Measurements from ENCODE around the gene ZNF57. TPM values are rescaled to one million over a fixed set of nuclear protein-coding genes. Genes with fewer than 3 reads are reported as not detected.

Gene ZNF57
- total and polyA plus RNA-seq, 9 of the 15 experiments (the other 6 are each of a cell fraction or from before 2014, with no cell fraction given) = 3.9 to 13.5 (median 7.8) TPM

GRCh38 chr19:2950286-2951124 lies 49.8 kb downstream of the ZNF57 start (continued):
- TF ChIP-seq PBX2 (CRISPR knock-in tag; IDR thresholded peaks at IDR 0.05; ENCODE audit: low read depth) = no peak
- TF ChIP-seq PBX2 (tag; conservative IDR thresholded peaks at IDR 0.05; ENCODE audit: low read depth) = peak; percentile 93
- TF ChIP-seq ZNF707 (CRISPR knock-in tag; conservative IDR thresholded peaks at IDR 0.05) = no peak
- TF ChIP-seq IFI16 (CRISPR knock-in tag; IDR thresholded peaks at IDR 0.05) = no peak
- TF ChIP-seq BRD9 (IDR thresholded peaks at IDR 0.05; ENCODE audit: low read depth, partially characterized antibody) = peak; percentile 80
- TF ChIP-seq ZNF217 (CRISPR knock-in tag; IDR thresholded peaks at IDR 0.05) = no peak
- no peak for TF ChIP-seq MAFG (tag; conservative IDR thresholded peaks at IDR 0.05)
- TF ChIP-seq ZNF41 (CRISPR knock-in tag; conservative IDR thresholded peaks at IDR 0.05) = no peak
- no peak for TF ChIP-seq SMC3 (conservative IDR thresholded peaks at IDR 0.05; ENCODE audit: insufficient read depth, low read depth, low read length)
- TF ChIP-seq BCLAF1 (IDR thresholded peaks at IDR 0.05; ENCODE audit: borderline replicate concordance in 1 of 2, control insufficient read depth in 1 of 2, low read depth in 2 of 2, low read length in 1 of 2) = no peak
- TF ChIP-seq CGGBP1 (CRISPR knock-in tag; IDR thresholded peaks at IDR 0.05) = 0 out of 2 replicates have a peak, but pooled peaks have one; percentile 49
- no peak for TF ChIP-seq CTCFL (IDR thresholded peaks at IDR 0.05; ENCODE audit: borderline replicate concordance, insufficient read depth, low read depth, low read length, poor library complexity, severe bottlenecking)
- TF ChIP-seq NCOA1 (IDR thresholded peaks at IDR 0.05; ENCODE audit: low read depth) = no peak
- peak; percentile 30; the same call in 1 of the 2 replicates for TF ChIP-seq E2F1 (CRISPR knock-in tag; IDR thresholded peaks at IDR 0.05)
- no peak for TF ChIP-seq WHSC1 (IDR thresholded peaks at IDR 0.05; ENCODE audit: low read length)
- peak; percentile 74 for TF ChIP-seq HCFC1 (IDR thresholded peaks at IDR 0.05; ENCODE audit: low read depth, low read length)
- no peak for TF ChIP-seq POU5F1 (IDR thresholded peaks at IDR 0.05; ENCODE audit: borderline replicate concordance, low read depth, low read length, partially characterized antibody)

Measured in K562 (cell line).